ENCODE measurements around the gene MLXIPL.
"Not testable (repeated sequence)": the region's sequence is repeated elsewhere in the genome, so short reads cannot be mapped to it uniquely, and the experiment has no call there.

Gene MLXIPL

DNA sequence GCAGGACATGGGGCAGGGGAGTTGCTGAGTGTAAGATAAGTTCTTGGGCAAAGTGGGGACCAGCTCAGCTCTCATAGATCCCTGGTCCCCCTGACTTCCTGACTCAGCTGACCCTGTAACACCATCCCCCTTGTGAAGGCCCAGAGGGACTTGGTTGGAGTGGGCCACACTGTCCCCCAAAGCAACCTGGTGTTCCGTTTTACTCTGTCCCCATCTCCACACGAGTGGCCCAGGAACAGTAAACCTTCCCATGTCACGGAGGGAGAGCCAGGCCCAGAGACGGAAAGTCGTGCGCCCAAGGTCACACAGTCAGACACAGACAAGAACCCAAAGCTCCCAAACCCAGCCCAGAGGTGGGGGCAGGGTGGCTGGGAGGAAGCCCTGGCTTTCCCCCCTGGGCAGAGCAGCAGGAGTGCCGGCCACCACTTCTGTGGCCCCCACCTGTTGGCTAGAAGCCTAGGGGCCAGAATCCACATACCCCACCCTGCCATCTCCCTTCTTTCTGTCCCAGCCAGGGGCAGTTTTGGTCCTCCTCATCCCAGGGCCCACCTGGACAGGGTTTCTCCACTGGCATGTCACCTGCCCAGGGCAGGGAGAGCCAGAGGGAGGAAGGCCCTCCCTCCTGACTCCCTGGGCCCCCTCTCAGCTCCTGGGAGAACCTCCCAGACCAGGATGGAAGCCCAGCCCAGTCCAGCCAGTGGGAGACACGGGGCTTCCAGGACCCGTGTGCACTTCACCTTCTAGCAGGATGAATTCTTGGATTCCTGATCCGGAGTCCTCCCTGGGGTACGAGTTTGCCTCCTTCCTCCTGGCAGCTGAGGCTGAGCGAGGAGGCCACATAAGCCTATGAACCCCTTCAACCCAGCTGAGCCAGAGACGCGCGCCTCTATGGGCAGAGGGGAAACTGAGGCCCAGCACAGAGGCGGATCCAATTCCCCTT is 22.7 kb upstream of the MLXIPL start:
- no peak for DNase-seq (ENCODE audit: low read depth)

DNA sequence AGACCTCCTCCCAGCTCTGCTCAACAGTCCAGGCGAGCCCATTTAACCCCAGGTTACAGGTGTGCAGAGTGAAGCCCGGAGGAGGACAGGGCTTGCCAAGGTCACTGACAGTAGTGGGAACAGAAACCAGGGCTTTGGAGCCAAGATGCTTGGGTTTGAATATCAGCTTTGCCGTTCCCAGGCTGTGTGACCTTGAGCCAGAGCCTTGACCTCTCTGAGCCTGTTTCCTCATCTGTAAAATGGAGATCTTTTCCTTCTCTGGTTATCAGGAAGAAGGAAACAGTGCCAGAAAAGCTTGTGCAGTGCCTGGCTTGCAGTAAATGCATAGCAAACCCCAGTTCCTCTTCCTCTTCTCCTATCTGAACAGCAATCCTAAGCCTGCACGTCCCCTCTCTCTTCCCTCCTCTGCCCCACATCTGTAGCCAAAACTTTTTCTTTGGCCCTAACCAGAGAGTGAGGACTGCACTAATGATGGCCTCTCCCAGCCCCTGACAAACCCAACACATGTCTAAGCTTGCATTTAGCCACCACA is 21.4 kb upstream of the MLXIPL start:
- no peak for DNase-seq (ENCODE audit: low read depth)

DNA sequence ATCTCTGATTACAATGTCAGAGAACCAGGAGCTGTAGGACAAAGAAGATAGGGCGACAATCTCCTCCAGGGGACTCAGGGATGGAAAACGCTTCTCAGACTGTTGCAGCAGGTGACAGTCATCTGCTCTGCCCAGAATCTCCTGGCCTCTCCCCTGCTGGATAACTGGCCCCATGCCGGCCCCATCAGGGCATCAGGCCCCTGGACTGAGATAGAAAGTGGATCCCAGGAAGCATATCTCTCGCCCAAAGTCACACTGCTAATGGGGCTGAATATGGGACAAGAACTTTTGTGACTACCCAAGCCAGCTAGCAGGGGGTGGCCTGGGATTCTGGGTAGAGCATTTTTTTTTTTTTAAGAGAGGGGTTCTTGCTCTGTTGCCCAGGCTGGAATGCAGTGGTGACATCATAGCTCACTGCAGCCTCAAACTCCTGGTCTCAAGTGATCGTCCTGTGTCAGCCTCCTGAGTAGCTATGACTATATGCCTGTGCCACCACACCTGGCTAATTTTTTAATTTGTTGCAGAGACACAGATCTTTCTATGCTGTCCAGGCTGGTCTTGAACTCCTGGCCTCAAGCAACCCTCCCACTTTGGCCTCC is 20.5 kb upstream of the MLXIPL start:
- no peak for DNase-seq (ENCODE audit: low read depth)

DNA sequence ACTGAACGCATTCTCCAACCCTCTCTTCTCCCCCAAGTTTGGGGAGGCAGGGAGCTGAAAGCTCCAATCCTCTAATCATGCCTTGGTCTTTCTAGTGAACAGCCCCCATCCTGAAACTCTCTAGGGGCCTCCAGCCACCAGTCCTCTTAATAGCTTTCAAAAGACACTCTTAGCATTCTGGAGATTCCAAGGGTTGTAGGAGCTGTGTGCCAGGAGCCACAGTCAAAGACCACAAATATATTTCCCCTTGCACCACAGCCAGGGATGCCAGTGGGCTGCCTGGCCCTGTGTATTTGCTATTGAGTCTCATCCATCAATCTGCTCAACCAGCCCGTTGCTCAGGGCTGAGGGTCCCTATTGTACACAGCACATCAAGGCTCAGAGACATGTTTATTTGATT is 18.5 kb upstream of the MLXIPL start:
- no peak for DNase-seq (ENCODE audit: low read depth)

DNA sequence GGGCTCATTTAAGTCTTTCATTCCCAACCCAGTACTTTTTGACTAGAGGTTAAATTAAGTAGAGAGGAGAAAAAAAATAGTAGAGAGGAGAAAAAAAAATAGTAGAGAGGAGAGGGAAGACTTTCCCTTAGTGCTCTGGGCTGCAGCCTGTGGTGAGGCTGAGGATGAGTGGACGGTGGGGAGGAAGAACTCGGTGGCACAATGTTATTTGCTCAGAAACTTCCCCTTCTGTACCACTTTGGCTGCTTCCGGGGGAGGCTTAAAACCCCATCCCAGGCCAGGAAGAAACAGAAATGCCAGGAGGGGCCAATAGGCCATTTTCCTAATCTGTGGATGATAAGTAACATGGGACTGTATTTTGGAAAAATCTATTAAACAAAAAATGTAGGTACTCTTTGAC is 14.6 kb upstream of the MLXIPL start:
- DNase-seq (ENCODE audit: low read depth) = no peak

DNA sequence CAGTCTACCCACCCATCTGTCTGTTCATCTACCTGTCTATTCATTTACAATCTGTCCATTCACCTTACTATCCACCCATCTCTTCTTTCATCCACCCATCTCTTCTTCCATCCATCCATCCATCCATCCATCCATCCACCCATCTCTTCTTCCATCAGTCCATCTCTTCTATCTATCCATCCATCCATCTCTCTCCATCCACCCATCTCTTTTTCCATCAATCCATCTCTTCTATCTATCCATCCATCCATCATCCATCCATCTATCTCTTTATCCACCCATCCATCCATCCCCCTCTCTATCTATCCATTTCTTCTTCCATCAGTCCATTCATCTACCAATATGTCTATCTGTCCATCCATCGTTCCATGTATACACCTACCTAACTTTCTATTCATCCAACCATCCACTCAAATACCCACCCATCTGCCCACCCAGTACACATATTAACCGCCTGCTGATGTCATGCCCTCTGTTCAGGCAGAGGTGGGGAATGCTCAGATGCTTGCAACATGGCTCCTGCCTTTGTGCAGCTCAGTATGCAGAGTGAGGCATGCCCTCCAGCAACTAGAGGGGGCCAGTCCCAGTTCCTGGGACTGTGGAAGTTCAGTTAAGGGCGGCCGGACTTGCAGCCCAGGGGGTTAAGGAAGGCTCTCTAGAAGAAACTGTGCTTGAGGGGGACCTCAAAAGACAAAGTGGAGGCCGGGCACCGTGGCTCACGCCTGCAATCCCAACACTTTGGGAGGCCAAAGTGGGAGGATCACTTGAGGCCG is 11.3 kb upstream of the MLXIPL start:
- no peak for DNase-seq (ENCODE audit: low read depth)

DNA sequence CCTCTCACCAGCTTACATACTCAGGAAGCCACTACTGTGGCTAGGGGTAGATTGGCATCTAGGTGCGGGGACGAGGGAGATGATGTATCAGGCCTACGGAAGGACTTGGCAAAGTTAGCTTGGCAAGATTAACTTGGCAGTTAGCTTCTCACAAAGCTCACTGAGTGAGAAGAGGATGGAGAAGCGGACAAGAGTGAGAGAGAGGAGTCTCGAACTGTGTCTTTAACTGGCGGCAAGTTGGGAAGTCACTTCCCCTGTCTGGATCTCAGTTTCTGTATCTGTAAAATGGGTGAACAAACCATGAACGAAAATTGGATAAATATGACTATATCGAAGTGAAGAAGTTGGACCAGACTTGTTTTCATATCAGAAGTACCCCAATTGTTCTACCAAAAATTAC is 9.5 kb upstream of the MLXIPL start:
- no peak for DNase-seq (ENCODE audit: low read depth)

DNA sequence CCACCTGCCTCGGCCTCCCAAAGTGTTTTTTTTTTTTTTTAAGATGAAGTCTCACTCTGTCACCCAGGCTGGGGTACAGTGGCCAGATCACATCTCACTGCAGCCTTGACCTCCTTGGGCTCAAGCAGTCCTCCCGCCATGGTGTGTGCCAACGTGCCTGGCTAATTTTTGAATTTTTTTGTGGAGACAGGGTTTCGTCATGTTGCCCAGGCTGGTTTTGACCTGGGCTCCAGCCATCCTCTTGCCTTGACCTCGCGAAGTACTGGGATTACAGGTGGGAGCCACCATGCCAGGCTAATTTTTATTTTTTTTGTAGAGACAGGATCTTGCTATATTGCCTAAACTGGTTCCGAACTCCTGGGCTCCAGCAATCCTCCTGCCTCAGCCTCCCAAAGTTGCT is 9.0 kb upstream of the MLXIPL start:
- DNase-seq (ENCODE audit: low read depth) = no peak

DNA sequence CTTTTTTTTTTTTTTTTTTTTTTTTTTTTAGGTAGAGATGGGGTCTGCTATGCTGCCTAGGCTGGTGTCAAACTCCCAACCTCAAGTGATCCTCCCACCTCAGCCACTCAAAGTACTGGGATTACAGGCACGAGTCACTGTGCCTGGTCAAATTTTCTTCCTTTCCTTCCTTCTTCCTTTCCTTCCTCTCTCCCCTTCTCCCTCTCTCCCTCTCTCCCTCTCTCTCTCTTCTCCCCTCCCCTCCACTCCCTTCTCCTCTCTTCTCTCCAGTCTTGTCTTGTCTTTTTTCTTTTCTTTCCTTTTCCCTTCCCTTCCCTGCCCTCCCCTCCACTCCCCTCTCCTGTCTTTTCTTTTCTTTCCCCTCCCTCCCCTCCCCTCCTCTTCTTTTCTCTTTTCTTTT is 7.2 kb upstream of the MLXIPL start:
- DNase-seq (ENCODE audit: low read depth) = no peak

DNA sequence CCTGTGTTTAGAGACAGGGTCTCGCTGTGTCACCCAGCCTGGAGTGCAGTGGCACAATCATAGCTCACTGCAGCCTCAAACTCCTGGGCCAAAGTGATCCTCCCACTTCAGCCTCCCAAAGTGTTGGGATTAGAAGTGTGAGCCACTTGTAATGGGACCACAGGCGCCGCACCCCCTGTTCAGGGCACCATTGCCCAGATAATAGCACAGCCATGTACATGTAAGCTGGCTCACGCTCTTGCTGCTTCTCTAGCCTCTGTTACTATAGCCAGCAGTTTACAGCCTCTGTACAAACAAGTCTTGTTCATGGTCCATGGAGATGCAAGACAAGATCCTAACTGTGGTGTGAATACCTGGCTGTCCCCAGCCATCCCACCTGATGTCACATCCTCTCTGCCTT is 4.2 kb upstream of the MLXIPL start:
- DNase-seq (ENCODE audit: low read depth) = no peak

DNA sequence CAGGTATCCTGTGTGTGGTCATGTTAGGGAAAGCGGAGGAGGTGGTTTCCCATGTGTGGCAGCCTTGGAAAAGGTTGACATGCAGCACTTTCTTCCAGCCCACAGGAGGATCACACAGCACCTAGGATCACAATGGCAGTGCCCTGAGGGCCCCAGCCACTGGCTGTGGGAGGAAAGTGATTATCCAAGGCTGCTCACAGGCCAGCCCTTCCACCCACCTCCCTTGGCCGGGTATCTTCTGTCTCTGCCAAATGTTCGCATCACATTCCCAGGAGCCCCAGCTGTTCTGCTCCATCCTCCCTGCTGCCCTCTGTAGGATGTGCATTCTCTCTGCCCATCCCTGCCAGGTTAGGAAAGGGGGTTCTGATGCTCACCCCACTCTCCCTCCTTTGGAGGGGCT is 2.5 kb upstream of the MLXIPL start:
- no peak for DNase-seq (ENCODE audit: low read depth)

DNA sequence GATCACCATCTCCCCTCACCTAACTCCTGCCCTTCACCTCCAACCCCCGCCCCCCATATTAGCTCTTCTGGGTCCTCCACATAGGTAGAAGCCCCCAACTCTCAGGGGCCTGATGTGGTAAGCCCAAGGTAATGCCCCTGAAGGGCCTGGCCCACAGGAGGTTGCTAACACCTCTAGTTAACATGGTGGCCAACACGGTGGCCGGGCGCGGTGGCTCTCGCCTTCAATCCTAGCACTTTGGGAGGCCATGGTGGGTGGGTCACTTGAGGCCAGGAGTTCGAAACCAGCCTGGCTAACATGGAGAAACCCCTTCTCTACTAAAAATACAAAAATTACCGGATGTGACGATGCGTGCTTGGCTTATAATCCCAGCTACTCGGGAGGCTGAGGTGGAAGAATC is 954 bp upstream of the MLXIPL start:
- DNase-seq (ENCODE audit: low read depth) = no peak

DNA sequence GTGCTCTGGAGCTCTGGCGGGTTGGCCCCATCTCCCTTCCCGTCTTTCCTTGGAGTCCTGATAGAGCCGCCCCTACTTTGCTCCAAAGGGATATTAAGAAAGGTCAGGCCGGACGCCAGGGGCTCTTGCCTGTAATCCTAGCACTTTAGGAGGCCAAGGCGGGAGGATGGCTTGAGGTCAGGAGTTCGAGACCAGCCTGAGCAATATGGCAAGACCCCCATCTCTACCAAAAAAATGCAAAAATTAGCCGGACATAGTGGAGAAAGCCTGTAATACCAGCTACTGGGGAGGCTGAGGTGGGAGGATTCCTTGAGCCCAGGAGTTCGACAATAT is 313 bp upstream of the MLXIPL start:
- DNase-seq (ENCODE audit: low read depth) = no peak

DNA sequence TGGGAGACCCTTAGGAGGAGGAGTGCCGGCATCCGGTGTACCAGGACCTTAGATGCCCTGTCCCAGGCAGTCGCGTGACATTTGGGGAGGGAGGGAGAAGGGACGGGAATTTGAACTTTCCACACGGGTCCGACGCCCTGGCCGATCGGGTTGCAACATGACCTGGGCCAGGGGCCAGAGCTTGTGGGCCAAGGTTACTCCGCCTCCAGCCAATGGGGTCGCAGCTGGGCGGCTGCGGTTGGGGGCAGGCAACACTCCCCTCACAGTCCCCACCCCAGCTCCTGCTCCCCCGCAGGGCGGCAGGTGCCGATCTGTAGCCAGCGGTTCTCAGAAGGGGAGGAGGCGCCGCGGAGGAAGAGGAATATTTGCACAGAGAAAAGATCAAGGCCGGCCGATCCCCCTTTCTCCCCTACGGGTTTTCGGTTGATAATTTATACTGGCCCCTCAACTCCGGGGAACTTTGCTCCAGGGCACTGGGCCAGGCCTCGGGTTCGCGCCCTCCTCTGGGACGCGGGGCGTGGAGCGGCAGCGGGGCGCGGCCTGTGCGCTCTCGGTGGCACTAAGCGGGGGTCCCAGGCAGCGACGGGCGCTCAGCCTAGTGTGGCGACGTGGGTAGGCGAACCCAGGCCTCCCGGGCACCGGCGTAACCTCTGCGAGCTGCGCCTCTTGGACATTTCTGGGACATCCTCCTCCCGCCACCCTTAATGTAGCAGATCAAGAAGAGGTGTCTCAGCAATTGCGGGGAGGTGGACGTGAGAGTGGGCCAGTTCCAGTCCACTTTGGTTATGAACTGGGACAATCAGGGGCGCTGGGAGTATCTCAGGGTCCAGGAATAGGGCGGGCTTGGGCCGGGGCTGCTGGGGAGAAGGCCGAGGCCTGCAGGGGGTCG is 1.2 kb downstream of the MLXIPL start:
- DNase-seq (ENCODE audit: low read depth) = no peak

DNA sequence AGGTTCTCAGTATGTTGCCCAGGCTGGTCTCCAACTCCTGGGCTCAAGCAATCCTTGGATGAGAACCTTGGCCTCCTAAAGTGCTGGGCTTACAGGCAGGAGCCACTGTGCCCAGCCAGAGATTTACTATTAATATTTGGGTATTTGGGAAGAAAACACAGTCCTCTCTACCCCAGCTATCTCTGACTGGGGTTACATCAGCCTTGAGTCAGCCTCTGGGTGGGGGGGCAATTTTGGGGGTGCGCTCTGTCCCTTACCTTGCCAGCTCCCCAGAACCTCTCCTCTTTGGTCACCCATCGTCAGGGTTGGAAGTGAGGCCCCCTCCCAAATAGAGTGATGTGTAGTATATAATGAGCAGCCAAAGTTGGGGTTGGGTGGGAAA is 1.8 kb downstream of the MLXIPL start:
- no peak for DNase-seq (ENCODE audit: low read depth)

DNA sequence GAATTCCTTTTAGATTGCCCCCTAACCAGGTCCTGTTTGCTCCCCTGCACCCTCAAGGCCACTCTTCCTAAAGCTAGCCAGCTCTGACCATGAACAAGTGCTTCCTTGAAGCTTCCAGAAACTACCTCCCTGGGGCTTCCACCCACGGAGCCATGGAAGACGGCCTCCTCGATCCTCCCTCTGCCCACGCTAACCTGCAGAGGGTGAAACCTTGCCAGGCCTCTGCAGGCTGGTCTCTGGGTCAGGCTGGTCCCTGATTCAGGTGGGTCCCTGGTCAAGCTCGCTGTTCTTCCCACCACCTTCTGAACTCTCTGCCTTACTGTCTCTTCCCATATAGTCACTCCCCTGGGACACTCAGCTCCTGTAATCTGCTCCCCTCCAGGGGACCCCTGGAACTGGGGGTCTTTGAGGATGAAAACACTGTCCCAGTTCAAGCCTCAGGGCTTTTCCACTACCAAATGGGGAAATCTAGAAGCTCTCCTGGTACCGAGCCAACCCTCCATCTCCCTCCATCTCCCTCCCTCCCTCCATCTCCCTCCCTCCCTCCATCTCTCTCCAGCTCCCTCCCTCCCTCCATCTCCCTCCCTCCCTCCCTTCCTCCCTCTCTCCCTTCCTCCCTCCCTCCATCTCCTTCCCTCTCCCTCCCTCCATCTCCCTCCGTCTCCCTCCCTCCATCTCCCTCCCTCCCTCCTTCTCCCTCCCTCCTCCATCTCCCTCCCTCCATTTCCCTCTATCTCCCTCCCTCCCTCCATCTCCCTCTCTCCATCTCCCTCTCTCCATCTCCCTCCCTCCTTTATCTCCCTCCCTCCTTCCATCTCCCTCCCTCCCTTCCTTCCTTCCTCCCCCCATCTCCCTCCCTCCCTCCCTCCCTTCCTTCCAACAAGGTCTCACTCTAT is 2.9 kb downstream of the MLXIPL start:
- no peak for DNase-seq (ENCODE audit: low read depth)

DNA sequence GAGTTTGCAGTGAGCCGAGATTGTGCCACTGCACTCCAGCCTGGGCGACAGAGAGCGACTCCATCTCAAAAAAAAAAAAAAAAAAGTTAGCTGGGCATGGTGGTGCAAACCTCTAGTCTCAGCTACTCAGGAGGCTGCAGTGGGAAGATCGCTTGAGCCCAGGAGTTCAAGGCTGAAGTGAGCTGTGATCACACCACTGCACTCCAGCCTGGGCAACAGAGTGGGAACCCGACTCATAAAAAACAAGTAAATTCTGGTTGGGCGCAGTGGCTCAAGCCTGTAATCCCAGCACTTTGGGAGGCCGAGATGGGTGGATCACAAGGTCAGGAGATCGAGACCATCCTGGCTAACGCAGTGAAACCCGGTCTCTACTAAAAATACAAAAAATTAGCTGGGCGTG is 4.9 kb downstream of the MLXIPL start:
- DNase-seq (ENCODE audit: low read depth) = not testable (repeated sequence)

DNA sequence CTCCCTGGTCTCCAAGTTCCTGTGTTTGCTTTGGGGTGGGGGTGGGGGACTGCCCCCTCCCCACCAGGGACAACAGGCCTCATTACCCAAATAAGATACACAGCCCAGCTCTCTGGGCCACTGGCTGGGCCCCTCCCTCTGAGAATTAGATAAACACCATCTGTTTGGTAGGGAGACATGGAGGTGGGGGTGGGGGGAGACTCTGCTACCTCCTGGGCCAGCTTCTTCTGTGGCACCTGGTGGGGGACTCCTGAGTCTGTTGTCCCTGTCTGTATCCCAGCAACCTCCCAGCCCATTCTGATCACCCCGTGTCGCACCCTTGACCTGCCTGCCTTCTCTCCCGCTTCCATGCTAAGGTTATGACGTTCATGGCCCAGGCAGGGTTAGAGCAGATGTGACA is 5.8 kb downstream of the MLXIPL start:
- DNase-seq (ENCODE audit: low read depth) = no peak

DNA sequence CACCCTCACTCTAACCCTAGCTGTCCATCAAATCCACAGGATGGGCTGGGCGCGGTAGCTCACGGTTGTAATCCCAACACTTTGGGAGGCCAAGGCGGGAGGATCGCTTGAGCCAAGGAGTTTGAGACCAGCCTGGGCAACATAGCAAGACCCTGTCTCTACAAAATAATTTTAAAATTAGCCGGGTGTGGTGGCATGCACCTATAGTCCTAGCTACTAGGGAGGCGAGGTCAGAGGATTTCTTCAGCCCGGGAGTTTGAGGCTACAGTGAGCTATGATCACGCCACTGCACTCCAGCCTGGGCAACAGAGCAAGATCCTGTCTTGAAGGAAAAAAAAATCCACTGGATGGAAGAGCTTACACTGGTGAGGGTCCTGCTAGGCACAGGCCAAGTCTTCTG is 6.8 kb downstream of the MLXIPL start:
- DNase-seq (ENCODE audit: low read depth) = not testable (repeated sequence)

DNA sequence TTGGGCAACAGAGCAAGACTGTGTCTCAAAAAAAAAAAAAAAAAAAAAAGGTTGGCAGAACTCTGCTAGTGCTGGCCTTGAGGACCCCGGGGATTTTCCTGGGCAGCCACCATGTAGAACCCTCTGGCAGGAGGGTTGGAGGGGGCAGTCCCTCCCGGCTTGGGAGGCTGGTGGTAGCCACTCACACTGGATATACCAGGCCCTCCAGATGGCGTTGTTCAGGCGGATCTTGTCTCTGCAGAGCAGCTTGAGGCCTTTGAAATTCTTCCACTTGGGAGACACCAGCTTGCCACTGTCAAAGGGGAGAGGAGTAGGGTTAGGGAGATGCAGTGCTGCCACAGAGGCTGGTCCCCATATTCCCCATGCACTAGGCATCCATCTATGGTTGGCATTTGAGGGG is 8.4 kb downstream of the MLXIPL start:
- DNase-seq (ENCODE audit: low read depth) = no peak

DNA sequence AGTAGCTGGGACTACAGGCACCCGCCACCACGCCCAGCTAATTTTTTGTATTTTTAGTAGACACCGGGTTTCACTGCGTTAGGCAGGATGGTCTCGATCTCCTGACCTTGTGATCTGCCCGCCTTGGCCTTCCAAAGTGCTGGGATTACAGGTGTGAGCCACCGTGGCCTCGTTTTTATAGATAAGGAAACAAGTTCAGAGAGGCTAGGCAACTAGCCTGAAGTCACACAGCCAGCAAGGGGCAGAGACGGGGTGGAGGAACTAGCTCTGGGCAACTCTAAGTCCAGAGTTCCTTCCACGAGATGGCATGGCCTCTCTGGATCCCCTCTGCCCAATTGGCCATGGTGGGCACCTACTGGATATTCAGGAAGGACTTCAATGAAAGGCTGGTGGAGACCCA is 9.4 kb downstream of the MLXIPL start:
- not testable (repeated sequence) for DNase-seq (ENCODE audit: low read depth)

All from stimulated activated CD8-positive, alpha-beta memory T cell treated with anti-CD3 and anti-CD28 coated beads, Interleukin-12 subunit alpha, Interleukin-12 subunit beta, amount 100 ng/mL, for 1 hour (primary cell).